Measurements from ENCODE around the gene CCDC127.

DNA sequence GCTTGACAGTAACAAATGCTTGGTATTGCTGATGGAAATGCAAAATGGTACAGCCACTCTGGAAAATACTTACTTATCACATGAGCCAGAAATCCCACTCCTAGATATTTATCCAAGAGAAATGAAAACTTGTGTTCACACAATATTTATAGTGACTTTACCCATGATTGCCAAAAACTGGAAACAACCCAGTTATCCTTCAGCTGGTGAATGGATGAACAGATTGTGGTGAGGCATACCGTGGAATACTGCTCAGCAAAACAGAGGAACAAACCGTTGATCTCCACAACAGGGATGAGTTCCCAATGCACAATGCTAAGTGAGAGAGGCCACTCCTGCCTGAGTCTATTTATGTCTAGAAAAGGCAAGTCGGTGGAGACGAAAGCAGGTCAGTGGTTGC is 67.2 kb downstream of the CCDC127 start:
- TF ChIP-seq, protein P1, sequence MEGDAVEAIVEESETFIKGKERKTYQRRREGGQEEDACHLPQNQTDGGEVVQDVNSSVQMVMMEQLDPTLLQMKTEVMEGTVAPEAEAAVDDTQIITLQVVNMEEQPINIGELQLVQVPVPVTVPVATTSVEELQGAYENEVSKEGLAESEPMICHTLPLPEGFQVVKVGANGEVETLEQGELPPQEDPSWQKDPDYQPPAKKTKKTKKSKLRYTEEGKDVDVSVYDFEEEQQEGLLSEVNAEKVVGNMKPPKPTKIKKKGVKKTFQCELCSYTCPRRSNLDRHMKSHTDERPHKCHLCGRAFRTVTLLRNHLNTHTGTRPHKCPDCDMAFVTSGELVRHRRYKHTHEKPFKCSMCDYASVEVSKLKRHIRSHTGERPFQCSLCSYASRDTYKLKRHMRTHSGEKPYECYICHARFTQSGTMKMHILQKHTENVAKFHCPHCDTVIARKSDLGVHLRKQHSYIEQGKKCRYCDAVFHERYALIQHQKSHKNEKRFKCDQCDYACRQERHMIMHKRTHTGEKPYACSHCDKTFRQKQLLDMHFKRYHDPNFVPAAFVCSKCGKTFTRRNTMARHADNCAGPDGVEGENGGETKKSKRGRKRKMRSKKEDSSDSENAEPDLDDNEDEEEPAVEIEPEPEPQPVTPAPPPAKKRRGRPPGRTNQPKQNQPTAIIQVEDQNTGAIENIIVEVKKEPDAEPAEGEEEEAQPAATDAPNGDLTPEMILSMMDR (IDR thresholded peaks at IDR 0.05): no peak
- TF ChIP-seq EP300 (IDR thresholded peaks at IDR 0.05) (no peak), POLR2A (IDR thresholded peaks at IDR 0.05) (no peak)
